ENCODE results near the gene CADPS2. TPM values are rescaled to one million over a fixed set of nuclear protein-coding genes. Genes with fewer than 3 reads are reported as not detected.

The CADPS2 gene
- total RNA-seq, 1 donor from 2014 or later = 10.1 TPM

DNA sequence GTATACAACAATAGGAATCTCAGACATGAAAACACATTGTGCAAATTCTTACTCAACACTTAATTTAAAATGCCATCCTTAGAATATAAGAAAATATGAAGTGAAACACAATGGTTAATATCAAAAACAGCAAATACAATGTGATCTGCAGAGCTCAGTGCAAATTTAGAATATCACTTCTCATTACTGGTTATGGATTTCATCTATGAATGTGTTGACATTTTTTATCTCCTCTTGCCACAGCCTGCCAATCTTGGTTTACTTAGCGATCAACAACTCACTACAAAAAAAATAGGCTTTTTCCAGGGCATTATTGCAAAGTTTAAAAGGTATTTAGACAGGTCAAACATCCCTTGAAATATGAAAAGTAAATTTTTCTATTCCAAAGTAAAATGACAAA, 158.5 kb downstream of the CADPS2 start:
- TF ChIP-seq CTCF (conservative IDR thresholded peaks at IDR 0.05) = no peak
- Mint-ChIP-seq H3K27ac (no peak overlapping the region), H3K27me3 (no peaks in the 10 kb centered on the region), H3K4me1 (ENCODE audit: unreplicated experiment) (no peaks in the 10 kb centered on the region), H3K4me3 (no peak overlapping the region), H3K9me3 (no peaks in the 10 kb centered on the region), H3K36me3 (no peaks in the 10 kb centered on the region)
- no peak for DNase-seq (ENCODE audit: extremely low spot score, unreplicated experiment)

DNA sequence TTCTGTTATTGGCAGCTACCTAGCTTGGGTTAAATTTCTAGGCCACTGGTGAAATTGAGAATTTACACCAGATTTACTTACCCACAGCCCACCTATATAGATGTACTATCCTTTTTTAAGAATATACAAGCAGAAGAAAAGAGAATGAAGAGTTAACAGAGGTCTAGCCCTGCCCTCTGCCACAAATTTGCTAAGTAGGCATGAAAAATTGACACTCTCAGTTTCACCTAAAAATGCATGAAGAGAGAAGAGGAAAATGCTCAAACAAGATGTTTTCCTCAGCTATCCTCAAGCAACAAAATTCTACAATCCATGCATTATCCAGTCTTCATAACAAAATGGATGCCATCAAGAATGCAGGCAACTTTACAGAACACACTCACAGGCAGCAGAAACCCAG, 158.9 kb downstream of the CADPS2 start:
- no peak overlapping the region for H3K4me3 Mint-ChIP-seq
- no peak overlapping the region for H3K27ac Mint-ChIP-seq
- H3K27me3 Mint-ChIP-seq = no peaks in the 10 kb centered on the region
- H3K9me3 Mint-ChIP-seq = no peaks in the 10 kb centered on the region
- DNase-seq (ENCODE audit: extremely low spot score, unreplicated experiment) = no peak
- TF ChIP-seq CTCF (conservative IDR thresholded peaks at IDR 0.05) = no peak
- H3K36me3 Mint-ChIP-seq = no peaks in the 10 kb centered on the region
- H3K4me1 Mint-ChIP-seq (ENCODE audit: unreplicated experiment) = no peaks in the 10 kb centered on the region

GRCh38 chr7:122726881-122727280, 159.4 kb downstream of the CADPS2 start:
- Mint-ChIP-seq H3K36me3 (no peaks in the 10 kb centered on the region), H3K9me3 (no peaks in the 10 kb centered on the region), H3K4me1 (ENCODE audit: unreplicated experiment) (no peaks in the 10 kb centered on the region), H3K4me3 (no peak overlapping the region), H3K27me3 (no peaks in the 10 kb centered on the region), H3K27ac (no peak overlapping the region)
- DNase-seq (ENCODE audit: extremely low spot score, unreplicated experiment) = no peak
- no peak for TF ChIP-seq CTCF (conservative IDR thresholded peaks at IDR 0.05)

GRCh38 chr7:122724366-122724765, 161.9 kb downstream of the CADPS2 start:
- Mint-ChIP-seq H3K36me3 (no peaks in the 10 kb centered on the region), H3K9me3 (no peaks in the 10 kb centered on the region), H3K27me3 (no peaks in the 10 kb centered on the region), H3K27ac (no peak overlapping the region), H3K4me3 (no peak overlapping the region), H3K4me1 (ENCODE audit: unreplicated experiment) (no peaks in the 10 kb centered on the region)
- no peak for TF ChIP-seq CTCF (conservative IDR thresholded peaks at IDR 0.05)
- DNase-seq (ENCODE audit: extremely low spot score, unreplicated experiment) = no peak

DNA sequence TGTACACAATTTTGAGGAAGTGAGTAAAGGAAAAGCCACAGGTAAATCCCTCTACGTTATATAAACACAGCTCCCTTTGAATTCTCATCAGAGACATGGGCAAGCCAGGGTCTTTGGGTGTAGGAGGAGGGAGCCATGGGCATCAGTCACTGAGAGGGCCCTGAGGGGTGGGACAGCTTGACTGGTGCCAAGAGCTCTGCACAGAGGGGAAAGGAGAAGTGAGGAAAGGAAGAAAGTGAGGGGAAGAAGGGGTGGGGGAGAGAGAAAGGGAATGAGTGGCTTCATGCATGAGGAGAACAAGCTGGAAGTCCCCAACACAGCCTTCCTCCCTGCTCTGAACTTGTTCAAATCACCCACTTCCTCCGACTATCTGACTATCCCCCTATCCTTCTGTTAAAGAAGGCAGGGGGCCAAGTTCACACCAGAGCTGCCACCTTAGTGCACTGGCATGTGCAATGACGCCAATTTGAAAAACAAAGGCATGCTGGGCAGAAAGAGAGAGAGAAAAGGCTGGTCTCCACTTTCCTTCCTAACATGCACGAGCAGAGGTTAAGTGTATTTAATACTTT, 167.2 kb downstream of the CADPS2 start:
- Mint-ChIP-seq H3K36me3 (no peaks in the 10 kb centered on the region), H3K27ac (no peak overlapping the region), H3K4me3 (no peak overlapping the region), H3K4me1 (ENCODE audit: unreplicated experiment) (no peaks in the 10 kb centered on the region), H3K27me3 (no peaks in the 10 kb centered on the region), H3K9me3 (no peaks in the 10 kb centered on the region)
- DNase-seq (ENCODE audit: extremely low spot score, unreplicated experiment) = no peak
- no peak for TF ChIP-seq CTCF (conservative IDR thresholded peaks at IDR 0.05)
